H9 (cell line): ENCODE results near the gene PEX10. TPM values are rescaled to one million over a fixed set of nuclear protein-coding genes. Genes with fewer than 3 reads are reported as not detected.

Experiments used
- DNase-seq: peaks from one replicate; pipeline ENCODE4 v3.0.0-alpha.2; 2017
- H2AFZ ChIP-seq: one replicate; pipeline ENCODE4 v1.6.1; 2013; ENCODE audit warnings: mild to moderate bottlenecking, low read length, control low read depth, moderate library complexity
- H2AK5ac ChIP-seq: 2 replicates; pipeline ENCODE4 v1.6.1; 2013; ENCODE audit warnings: low read length, control low read depth, mixed read lengths; ENCODE audit not compliant: insufficient read length
- H2BK120ac ChIP-seq: one replicate; pipeline ENCODE4 v1.6.1; 2013; ENCODE audit warnings: low read depth, mild to moderate bottlenecking, low read length, control low read depth, inconsistent platforms; ENCODE audit not compliant: poor library complexity, severe bottlenecking
- H2BK12ac ChIP-seq: 2 replicates; pipeline ENCODE4 v1.6.1; 2013; ENCODE audit warnings: low read length, control low read depth, mixed read lengths, low read depth; ENCODE audit not compliant: insufficient read length
- H2BK15ac ChIP-seq: 2 replicates; pipeline ENCODE4 v1.6.1; 2013; ENCODE audit warnings: low read depth, low read length, control low read depth
- H2BK20ac ChIP-seq: one replicate; pipeline ENCODE4 v1.6.1; 2013; ENCODE audit warnings: low read depth, mild to moderate bottlenecking, low read length, control low read depth, inconsistent platforms; ENCODE audit not compliant: poor library complexity, severe bottlenecking
- H2BK5ac ChIP-seq: 2 replicates; pipeline ENCODE4 v1.6.1; 2013; ENCODE audit warnings: low read length, control low read depth, mixed read lengths; ENCODE audit not compliant: insufficient read length
- H3K14ac ChIP-seq: 2 replicates; pipeline ENCODE4 v1.6.1; 2013; ENCODE audit warnings: low read length, control low read depth; ENCODE audit not compliant: insufficient read depth
- H3K18ac ChIP-seq: 2 replicates; pipeline ENCODE4 v1.6.1; 2013; ENCODE audit warnings: low read depth, mild to moderate bottlenecking, mixed read lengths, low read length, control low read depth; ENCODE audit not compliant: insufficient read length
- H3K23ac ChIP-seq: 2 replicates; pipeline ENCODE4 v1.6.1; 2013; ENCODE audit warnings: low read length, control low read depth, mixed read lengths, low read depth; ENCODE audit not compliant: insufficient read length
- H3K23me2 ChIP-seq: 2 replicates; pipeline ENCODE4 v1.6.1; 2013; ENCODE audit warnings: low read depth, mild to moderate bottlenecking, mixed read lengths, low read length, control low read depth; ENCODE audit not compliant: insufficient read length, poor library complexity, severe bottlenecking
- H3K27ac ChIP-seq: 2 replicates; pipeline ENCODE4 v1.5.1; 2013; ENCODE audit warnings: low read length, control low read depth, mixed read lengths, low read depth; ENCODE audit not compliant: insufficient read length
- H3K27me3 ChIP-seq: 2 replicates; pipeline ENCODE4 v1.6.1; 2013; ENCODE audit warnings: low read length, control low read depth, inconsistent platforms; ENCODE audit not compliant: insufficient read depth
- H3K4ac ChIP-seq: 2 replicates; pipeline ENCODE4 v1.6.1; 2013; ENCODE audit warnings: low read depth, mild to moderate bottlenecking, control low read depth, inconsistent platforms, low read length, moderate library complexity
- H3K4me1 ChIP-seq: 2 replicates; pipeline ENCODE4 v1.6.1; 2013; ENCODE audit warnings: low read length, control low read depth, inconsistent platforms; ENCODE audit not compliant: insufficient read depth
- H3K4me2 ChIP-seq: 2 replicates; pipeline ENCODE4 v1.6.1; 2013; ENCODE audit warnings: low read length, control low read depth, mixed read lengths; ENCODE audit not compliant: insufficient read length, insufficient read depth
- H3K56ac ChIP-seq: 2 replicates; pipeline ENCODE4 v1.6.1; 2013; ENCODE audit warnings: low read depth, mild to moderate bottlenecking, mixed read lengths, low read length, control low read depth; ENCODE audit not compliant: insufficient read length
- H3K79me1 ChIP-seq: 2 replicates; pipeline ENCODE4 v1.6.1; 2013; ENCODE audit warnings: low read depth, mild to moderate bottlenecking, moderate library complexity, low read length, control low read depth, inconsistent platforms; ENCODE audit not compliant: insufficient read depth, poor library complexity, severe bottlenecking
- H3K79me2 ChIP-seq: 2 replicates; pipeline ENCODE4 v1.6.1; 2013; ENCODE audit warnings: low read length, control low read depth, inconsistent platforms; ENCODE audit not compliant: insufficient read depth
- H3K9ac ChIP-seq: 2 replicates; pipeline ENCODE4 v1.6.1; 2013; ENCODE audit warnings: low read length, control low read depth, mixed read lengths; ENCODE audit not compliant: insufficient read length; ENCODE audit errors: extremely low read depth
- H3K9me3 ChIP-seq: one replicate; pipeline ENCODE4 v1.6.1; 2013; ENCODE audit warnings: low read depth, low read length, inconsistent platforms; ENCODE audit not compliant: control insufficient read depth
- H3T11ph ChIP-seq: one replicate; pipeline ENCODE4 v1.6.1; 2013; ENCODE audit warnings: mild to moderate bottlenecking, low read length, control low read depth, inconsistent platforms
- H4K20me1 ChIP-seq: one replicate; pipeline ENCODE4 v1.6.1; 2013; ENCODE audit not compliant: control insufficient read depth, insufficient read length, insufficient read depth
- H4K5ac ChIP-seq: 2 replicates; pipeline ENCODE4 v1.6.1; 2013; ENCODE audit warnings: low read depth, mild to moderate bottlenecking, mixed read lengths, low read length, control low read depth; ENCODE audit not compliant: insufficient read length
- H4K8ac ChIP-seq: replicated peaks from 2 replicates; pipeline ENCODE4 v1.6.1; 2013; ENCODE audit warnings: low read length, control low read depth, mixed read lengths, low read depth; ENCODE audit not compliant: insufficient read length
- H4K91ac ChIP-seq: 2 replicates; pipeline ENCODE4 v1.6.1; 2013; ENCODE audit warnings: low read depth, mild to moderate bottlenecking, moderate library complexity, mixed read lengths, low read length, control low read depth; ENCODE audit not compliant: insufficient read length
- H3K27ac Mint-ChIP-seq, 3 experiments: 2 replicates in 2 of 3; 3 replicates in 1 of 3; pipeline ENCODE4 v1.8.0; 2020 to 2021; ENCODE audit warnings: mixed read lengths in 3 of 3, mild to moderate bottlenecking in 1 of 3, moderate library complexity in 1 of 3
- H3K27me3 Mint-ChIP-seq: 2 replicates; pipeline ENCODE4 v1.8.0; 2021; ENCODE audit warnings: low read depth, mild to moderate bottlenecking, moderate library complexity, mixed read lengths
- H3K36me3 Mint-ChIP-seq, 3 experiments: 2 replicates in 2 of 3; 3 replicates in 1 of 3; pipeline ENCODE4 v1.8.0; 2020 to 2021; ENCODE audit warnings: low read depth in 3 of 3, mixed read lengths in 3 of 3; ENCODE audit not compliant: insufficient read depth in 1 of 3
- H3K4me1 Mint-ChIP-seq, 2 experiments: 2 replicates each; pipeline ENCODE4 v1.8.0; 2020; ENCODE audit warnings: mixed read lengths in 2 of 2
- H3K4me3 Mint-ChIP-seq, 2 experiments: 2 replicates in 1 of 2; 3 replicates in 1 of 2; pipeline ENCODE4 v1.8.0; 2020 to 2021; ENCODE audit warnings: mild to moderate bottlenecking in 2 of 2, mixed read lengths in 2 of 2, moderate library complexity in 1 of 2
- H3K9me3 Mint-ChIP-seq, 2 experiments: 2 replicates in 1 of 2; 3 replicates in 1 of 2; pipeline ENCODE4 v1.8.0; 2020; ENCODE audit warnings: mild to moderate bottlenecking in 2 of 2, mixed read lengths in 2 of 2, moderate library complexity in 1 of 2
- WGBS: extraction: QIAGEN DNeasy Blood & Tissue Kit; methylation state at CpG from one replicate; pipeline ENCODE4 v1.1.7; 2013; ENCODE audit warnings: missing lambda C conversion rate, low lambda C conversion rate, mixed read lengths; ENCODE audit not compliant: insufficient read length; ENCODE audit errors: extremely low coverage; 5-methylcytosine and 5-hydroxymethylcytosine counted together
- total RNA-seq: library from RNA; stranded (reverse); gene quantifications from 2 replicates; pipeline ENCODE4 v1.2.1, GENCODE V29; 2021
- TF ChIP-seq, protein P1 (sequence below): fragments of 200-600 bp; sonication (generic); conservative IDR thresholded peaks from 3 replicates; pipeline ENCODE4 v1.8.0; 2021; ENCODE audit warnings: antibody characterized with exemption, mild to moderate bottlenecking

PEX10 gene
- total RNA-seq, 1 experiment from 2014 or later, result 34.4 TPM

DNA sequence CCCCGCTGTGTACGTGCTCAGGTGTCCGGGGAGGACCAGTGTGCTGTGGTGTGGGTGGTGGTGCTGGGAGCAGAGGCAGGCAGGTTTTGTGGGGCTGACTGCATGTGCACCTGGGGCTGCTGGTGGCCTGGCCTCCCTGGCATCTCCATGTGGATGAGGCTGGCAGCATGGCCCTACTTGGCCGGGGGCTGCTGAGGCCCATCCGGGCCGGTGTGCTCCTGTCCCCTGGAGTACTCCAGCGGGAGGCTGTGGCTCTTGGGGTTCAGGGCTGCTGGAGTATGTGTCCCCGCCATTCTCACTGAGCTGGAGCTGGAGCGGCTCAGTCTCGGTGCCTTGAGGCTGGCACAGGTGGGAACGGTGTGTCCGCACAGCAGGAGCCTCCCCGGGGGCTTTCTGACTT lies 20.8 kb upstream of the PEX10 start:
- H3K27ac ChIP-seq, result no peak overlapping the region
- DNase-seq, result no peak
- no peaks in the 10 kb centered on the region for H3K79me2 ChIP-seq
- no peak overlapping the region for H2BK5ac ChIP-seq
- Mint-ChIP-seq H3K27me3 (peaks cover 30% of the 10 kb centered on the region), H3K4me1 (0 out of 4 replicates have a peak, but pooled peaks cover 0 to 4% of the 10 kb centered on the region in 2 experiments), H3K4me3 (no peak overlapping the region), H3K36me3 (no peaks in the 10 kb centered on the region; a peak in 1 of 7 replicates), H3K9me3 (peaks cover 9 to 15% of the 10 kb centered on the region in 2 experiments), H3K27ac (no peak overlapping the region)
- no peak overlapping the region for H3K23ac ChIP-seq
- no peaks in the 10 kb centered on the region for H3K27me3 ChIP-seq
- no peaks in the 10 kb centered on the region for H4K20me1 ChIP-seq
- H2BK20ac ChIP-seq, result no peak overlapping the region
- WGBS, result no CpG with 5 or more reads among the region's 13 CpGs
- no peak overlapping the region for H4K8ac ChIP-seq
- no peaks in the 10 kb centered on the region for H3K23me2 ChIP-seq
- H3K79me1 ChIP-seq, result no peaks in the 10 kb centered on the region
- H3T11ph ChIP-seq, result no peak overlapping the region
- no peak overlapping the region for H3K4me2 ChIP-seq
- no peak overlapping the region for H2AFZ ChIP-seq
- H3K56ac ChIP-seq, result no peak overlapping the region
- no peak overlapping the region for H2BK120ac ChIP-seq
- H2AK5ac ChIP-seq, result no peak overlapping the region
- no peak overlapping the region for H2BK15ac ChIP-seq
- H4K91ac ChIP-seq, result no peak overlapping the region
- H2BK12ac ChIP-seq, result no peak overlapping the region
- H4K5ac ChIP-seq, result no peak overlapping the region
- H3K18ac ChIP-seq, result no peak overlapping the region
- TF ChIP-seq, protein P1, sequence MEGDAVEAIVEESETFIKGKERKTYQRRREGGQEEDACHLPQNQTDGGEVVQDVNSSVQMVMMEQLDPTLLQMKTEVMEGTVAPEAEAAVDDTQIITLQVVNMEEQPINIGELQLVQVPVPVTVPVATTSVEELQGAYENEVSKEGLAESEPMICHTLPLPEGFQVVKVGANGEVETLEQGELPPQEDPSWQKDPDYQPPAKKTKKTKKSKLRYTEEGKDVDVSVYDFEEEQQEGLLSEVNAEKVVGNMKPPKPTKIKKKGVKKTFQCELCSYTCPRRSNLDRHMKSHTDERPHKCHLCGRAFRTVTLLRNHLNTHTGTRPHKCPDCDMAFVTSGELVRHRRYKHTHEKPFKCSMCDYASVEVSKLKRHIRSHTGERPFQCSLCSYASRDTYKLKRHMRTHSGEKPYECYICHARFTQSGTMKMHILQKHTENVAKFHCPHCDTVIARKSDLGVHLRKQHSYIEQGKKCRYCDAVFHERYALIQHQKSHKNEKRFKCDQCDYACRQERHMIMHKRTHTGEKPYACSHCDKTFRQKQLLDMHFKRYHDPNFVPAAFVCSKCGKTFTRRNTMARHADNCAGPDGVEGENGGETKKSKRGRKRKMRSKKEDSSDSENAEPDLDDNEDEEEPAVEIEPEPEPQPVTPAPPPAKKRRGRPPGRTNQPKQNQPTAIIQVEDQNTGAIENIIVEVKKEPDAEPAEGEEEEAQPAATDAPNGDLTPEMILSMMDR, result no peak
- no peak overlapping the region for H3K9ac ChIP-seq
- H3K14ac ChIP-seq, result peak overlapping the region; percentile 33; the same call in 1 of the 2 replicates
- no peaks in the 10 kb centered on the region for H3K4me1 ChIP-seq
- H3K4ac ChIP-seq, result no peak overlapping the region
- H3K9me3 ChIP-seq, result no peaks in the 10 kb centered on the region
